Naive B cell (primary cell): ENCODE measurements around the gene OR10G4. TPM values are rescaled to one million over a fixed set of nuclear protein-coding genes. Genes with fewer than 3 reads are reported as not detected.

Source experiments
- ATAC-seq, 2 donors: fragments of 150-1000 bp; cut with Tn5 transposase; 2 replicates each; pipeline ENCODE4 v1.10.0; 2021; ENCODE audit warnings: low read depth in 2 of 2, mild to moderate bottlenecking in 2 of 2, moderate library complexity in 2 of 2
- DNase-seq: peaks from one replicate; pipeline ENCODE4 v3.0.0; 2022
- H3K27ac Mint-ChIP-seq, 6 donors: one replicate each; pipeline ENCODE4 v1.8.0; 2020 to 2022; ENCODE audit warnings: mild to moderate bottlenecking in 6 of 6, mixed read lengths in 6 of 6, moderate library complexity in 5 of 6, inconsistent platforms in 2 of 6
- H3K27me3 Mint-ChIP-seq, 3 donors: one replicate each; pipeline ENCODE4 v1.8.0; 2021 to 2022; ENCODE audit warnings: mixed read lengths in 3 of 3, mild to moderate bottlenecking in 1 of 3
- H3K36me3 Mint-ChIP-seq, 2 donors: one replicate each; pipeline ENCODE4 v1.8.0; 2020 to 2022; ENCODE audit warnings: mixed read lengths in 2 of 2, inconsistent platforms in 1 of 2, mild to moderate bottlenecking in 1 of 2
- H3K4me1 Mint-ChIP-seq, 3 donors: one replicate each; pipeline ENCODE4 v1.8.0; 2020 to 2022; ENCODE audit warnings: mixed read lengths in 3 of 3, inconsistent platforms in 1 of 3, mild to moderate bottlenecking in 1 of 3, moderate library complexity in 1 of 3
- H3K4me3 Mint-ChIP-seq, 8 donors: one replicate each; pipeline ENCODE4 v1.8.0; 2020 to 2022; ENCODE audit warnings: mild to moderate bottlenecking in 8 of 8, mixed read lengths in 8 of 8, moderate library complexity in 8 of 8, inconsistent platforms in 2 of 8
- H3K9me3 Mint-ChIP-seq, 7 donors: one replicate each; pipeline ENCODE4 v1.8.0; 2020 to 2022; ENCODE audit warnings: mixed read lengths in 7 of 7, mild to moderate bottlenecking in 5 of 7, inconsistent platforms in 2 of 7, moderate library complexity in 1 of 7
- polyA plus RNA-seq, 6 donors: library from polyadenylated mRNA; unstranded; fragments of 300-500 nt; fragmentation: Illumina TruSeq; gene quantifications; one replicate each; pipeline ENCODE4 v1.2.3, GENCODE V29; 2021; ENCODE audit warnings: low read depth in 6 of 6

The OR10G4 gene
- polyA plus RNA-seq, 6 donors from 2014 or later = not detected

DNA sequence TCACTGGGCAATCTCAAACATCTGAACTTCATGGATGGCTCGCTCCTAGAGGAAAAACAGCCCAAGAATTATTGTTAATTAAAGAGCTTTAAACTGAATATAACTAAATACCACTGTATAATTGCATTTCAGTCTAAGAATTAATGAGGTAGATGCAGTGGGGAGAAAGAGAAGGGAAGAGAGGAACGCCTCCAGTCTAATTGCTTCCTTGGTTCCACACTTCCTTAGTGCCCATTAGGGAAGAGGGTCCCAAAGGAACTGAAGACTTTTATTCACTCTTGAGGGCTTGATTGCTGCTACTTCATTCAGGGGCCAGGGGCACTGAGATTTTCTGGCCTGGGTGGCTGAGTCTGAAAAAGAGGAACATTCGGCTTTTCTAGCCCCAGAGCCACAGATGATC lies 40.2 kb downstream of the OR10G4 start:
- Mint-ChIP-seq H3K4me1 (no peaks in the 10 kb centered on the region), H3K36me3 (no peaks in the 10 kb centered on the region), H3K27me3 (peaks cover 4 to 13% (median 10%) of the 10 kb centered on the region in 3 donors), H3K9me3 (peaks cover 0 to under 1% (median 0%) of the 10 kb centered on the region in 7 donors), H3K4me3 (no peak overlapping the region), H3K27ac (no peak overlapping the region)
- DNase-seq (no peak), ATAC-seq (no peak)

Other genes with a start within 250 kb of the OR10G4 start
- gene OR6M1, start 206.6 kb upstream of the OR10G4 start, polyA plus RNA-seq = not detected
- gene TMEM225, start 127.3 kb upstream of the OR10G4 start, polyA plus RNA-seq = not detected
- not detected for gene OR8D4, start 110.8 kb upstream of the OR10G4 start, polyA plus RNA-seq
- not detected for gene OR4D5, start 73.4 kb upstream of the OR10G4 start, polyA plus RNA-seq
- not detected for gene OR6T1, start 69.2 kb upstream of the OR10G4 start, polyA plus RNA-seq
- not detected for gene OR10S1, start 35.2 kb upstream of the OR10G4 start, polyA plus RNA-seq
- gene OR10G6, start 17.8 kb upstream of the OR10G4 start, polyA plus RNA-seq = not detected
- gene OR10G9, start 10.0 kb downstream of the OR10G4 start, polyA plus RNA-seq = not detected
- gene OR10G8, start 13.8 kb downstream of the OR10G4 start, polyA plus RNA-seq = not detected
- gene OR10G7, start 28.3 kb downstream of the OR10G4 start, polyA plus RNA-seq = not detected
- gene VWA5A, start 102.5 kb downstream of the OR10G4 start, polyA plus RNA-seq = 10 to 100 TPM in 4 of 6 donors, 1 to 10 TPM in 1, not detected in 1; 4.5 to 15.8 (median 11.6) TPM
- gene OR10D3, start 170.3 kb downstream of the OR10G4 start, polyA plus RNA-seq = not detected
- not detected for gene OR8G1, start 228.1 kb downstream of the OR10G4 start, polyA plus RNA-seq
- gene OR8G5, start 243.4 kb downstream of the OR10G4 start, polyA plus RNA-seq = not detected